ENCODE measurements around the gene AFF2.

Gene AFF2

DNA sequence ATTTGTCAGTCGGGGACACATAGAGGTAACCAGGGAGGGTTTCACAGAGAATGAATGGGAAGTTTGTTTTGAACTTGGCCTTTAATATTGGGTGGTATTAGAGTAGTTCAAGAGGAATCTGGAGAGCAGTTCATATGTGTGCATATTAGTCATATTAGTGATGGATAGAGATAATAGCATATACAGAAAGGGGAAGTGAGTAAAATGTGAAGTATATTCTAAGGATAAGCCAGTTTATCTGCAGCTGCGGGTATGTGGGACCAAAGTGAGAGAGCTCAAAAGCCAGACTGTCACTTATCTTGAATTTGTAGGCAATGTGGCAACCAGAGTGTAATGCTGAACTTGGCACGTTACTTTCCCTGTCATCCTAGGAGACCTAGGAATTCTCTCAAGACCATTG lies 169.9 kb downstream of the AFF2 start:
- TF ChIP-seq, protein P1, sequence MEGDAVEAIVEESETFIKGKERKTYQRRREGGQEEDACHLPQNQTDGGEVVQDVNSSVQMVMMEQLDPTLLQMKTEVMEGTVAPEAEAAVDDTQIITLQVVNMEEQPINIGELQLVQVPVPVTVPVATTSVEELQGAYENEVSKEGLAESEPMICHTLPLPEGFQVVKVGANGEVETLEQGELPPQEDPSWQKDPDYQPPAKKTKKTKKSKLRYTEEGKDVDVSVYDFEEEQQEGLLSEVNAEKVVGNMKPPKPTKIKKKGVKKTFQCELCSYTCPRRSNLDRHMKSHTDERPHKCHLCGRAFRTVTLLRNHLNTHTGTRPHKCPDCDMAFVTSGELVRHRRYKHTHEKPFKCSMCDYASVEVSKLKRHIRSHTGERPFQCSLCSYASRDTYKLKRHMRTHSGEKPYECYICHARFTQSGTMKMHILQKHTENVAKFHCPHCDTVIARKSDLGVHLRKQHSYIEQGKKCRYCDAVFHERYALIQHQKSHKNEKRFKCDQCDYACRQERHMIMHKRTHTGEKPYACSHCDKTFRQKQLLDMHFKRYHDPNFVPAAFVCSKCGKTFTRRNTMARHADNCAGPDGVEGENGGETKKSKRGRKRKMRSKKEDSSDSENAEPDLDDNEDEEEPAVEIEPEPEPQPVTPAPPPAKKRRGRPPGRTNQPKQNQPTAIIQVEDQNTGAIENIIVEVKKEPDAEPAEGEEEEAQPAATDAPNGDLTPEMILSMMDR (IDR thresholded peaks at IDR 0.05), result no peak
- Histone ChIP-seq H3K79me2 (no peaks in the 10 kb centered on the region), H3K9me3 (ENCODE audit: control insufficient read depth, low read length) (no peaks in the 10 kb centered on the region), H3K27ac (no peak overlapping the region), H3K36me3 (ENCODE audit: control insufficient read depth, insufficient read depth, low read length) (no peaks in the 10 kb centered on the region), H3K9ac (no peak overlapping the region), H3K4me1 (no peaks in the 10 kb centered on the region), H3K4me3 (ENCODE audit: low read depth, low read length) (no peak overlapping the region), H2AFZ (no peak overlapping the region), H3K27me3 (ENCODE audit: control insufficient read depth, insufficient read depth, low read length) (no peaks in the 10 kb centered on the region), H3K4me2 (ENCODE audit: low read length) (no peak overlapping the region)

DNA sequence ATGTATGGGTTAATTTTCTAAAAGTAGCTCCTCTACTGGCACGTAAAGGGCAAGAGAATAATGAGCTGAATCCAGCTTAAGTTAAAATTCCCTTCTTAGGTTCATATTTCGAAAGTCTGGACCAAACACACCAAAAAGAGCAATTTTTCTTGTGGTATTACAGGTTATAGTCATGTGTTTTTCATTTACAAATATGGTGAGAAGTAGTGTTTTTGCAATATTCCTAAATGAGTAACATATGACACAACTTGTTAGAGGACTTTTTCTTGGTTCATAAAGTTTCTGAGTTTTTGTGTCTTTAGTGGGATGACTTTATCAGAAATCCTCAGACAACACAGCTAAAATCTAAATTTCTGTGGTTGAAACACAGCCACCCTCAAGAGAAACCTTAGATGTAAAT lies 172.1 kb downstream of the AFF2 start:
- Histone ChIP-seq H3K4me3 (ENCODE audit: low read depth, low read length) (no peak overlapping the region), H3K9me3 (ENCODE audit: control insufficient read depth, low read length) (no peaks in the 10 kb centered on the region), H3K9ac (no peak overlapping the region), H3K36me3 (ENCODE audit: control insufficient read depth, insufficient read depth, low read length) (no peaks in the 10 kb centered on the region), H3K27ac (no peak overlapping the region), H2AFZ (no peak overlapping the region), H3K79me2 (no peaks in the 10 kb centered on the region), H3K4me1 (no peaks in the 10 kb centered on the region), H3K4me2 (ENCODE audit: low read length) (no peak overlapping the region), H3K27me3 (ENCODE audit: control insufficient read depth, insufficient read depth, low read length) (no peaks in the 10 kb centered on the region)
- TF ChIP-seq, protein P1 (IDR thresholded peaks at IDR 0.05), result no peak

DNA sequence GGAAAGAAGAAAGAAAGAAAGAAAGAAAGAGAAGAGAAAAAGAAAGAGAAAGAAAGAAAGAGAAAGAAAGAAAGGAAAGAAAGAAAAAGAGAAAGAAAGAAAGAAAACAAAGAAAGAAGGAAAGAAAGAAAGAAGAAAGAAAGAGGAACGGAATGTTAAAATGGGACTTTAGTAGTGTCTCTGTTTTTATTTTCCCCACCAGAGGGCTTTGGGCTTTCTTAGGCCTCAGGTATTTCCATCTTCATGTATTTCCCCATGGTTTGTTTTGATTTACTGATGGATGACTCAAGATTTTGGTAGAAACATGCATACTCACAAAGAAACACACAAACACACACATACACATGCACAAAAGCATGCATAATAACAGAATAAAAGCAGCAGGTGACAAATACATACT lies 181.2 kb downstream of the AFF2 start:
- H3K9me3 ChIP-seq (ENCODE audit: control insufficient read depth, low read length), result no peaks in the 10 kb centered on the region

DNA sequence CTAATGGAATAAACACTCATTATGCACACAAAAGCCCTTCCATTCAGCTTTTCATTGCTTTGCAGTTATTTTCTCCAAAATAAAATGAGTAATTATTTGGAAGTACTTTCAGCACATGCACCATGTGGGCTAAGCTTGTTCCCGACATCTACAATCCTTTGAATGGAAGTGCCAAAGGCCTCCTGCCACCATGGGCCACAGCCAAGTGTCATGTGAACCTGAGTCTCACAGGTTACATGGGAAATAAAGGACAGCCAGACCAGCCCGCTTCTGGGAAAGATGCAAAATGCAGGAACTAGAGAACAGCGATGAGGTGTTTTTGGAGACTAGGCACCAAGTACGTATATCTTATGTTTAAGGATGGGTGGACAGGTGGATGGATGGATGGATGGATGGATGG lies 181.8 kb downstream of the AFF2 start:
- TF ChIP-seq, protein P1 (IDR thresholded peaks at IDR 0.05), result no peak
- H3K4me2 ChIP-seq (ENCODE audit: low read length), result no peak overlapping the region
- H3K9ac ChIP-seq, result no peak overlapping the region
- H3K9me3 ChIP-seq (ENCODE audit: control insufficient read depth, low read length), result no peaks in the 10 kb centered on the region
- no peak overlapping the region for H3K4me3 ChIP-seq (ENCODE audit: low read depth, low read length)
- H3K27ac ChIP-seq, result no peak overlapping the region
- no peaks in the 10 kb centered on the region for H3K4me1 ChIP-seq
- no peaks in the 10 kb centered on the region for H3K79me2 ChIP-seq
- no peaks in the 10 kb centered on the region for H3K36me3 ChIP-seq (ENCODE audit: control insufficient read depth, insufficient read depth, low read length)
- no peaks in the 10 kb centered on the region for H3K27me3 ChIP-seq (ENCODE audit: control insufficient read depth, insufficient read depth, low read length)
- H2AFZ ChIP-seq, result no peak overlapping the region

More for the DNA sequence above, 181.2 kb downstream of the AFF2 start:
- Histone ChIP-seq H3K79me2 (no peaks in the 10 kb centered on the region), H2AFZ (no peak overlapping the region), H3K4me3 (ENCODE audit: low read depth, low read length) (no peak overlapping the region), H3K4me2 (ENCODE audit: low read length) (no peak overlapping the region), H3K9ac (no peak overlapping the region), H3K27ac (no peak overlapping the region), H3K36me3 (ENCODE audit: control insufficient read depth, insufficient read depth, low read length) (no peaks in the 10 kb centered on the region), H3K4me1 (no peaks in the 10 kb centered on the region), H3K27me3 (ENCODE audit: control insufficient read depth, insufficient read depth, low read length) (no peaks in the 10 kb centered on the region)
- TF ChIP-seq, protein P1 (IDR thresholded peaks at IDR 0.05), result no peak

DNA sequence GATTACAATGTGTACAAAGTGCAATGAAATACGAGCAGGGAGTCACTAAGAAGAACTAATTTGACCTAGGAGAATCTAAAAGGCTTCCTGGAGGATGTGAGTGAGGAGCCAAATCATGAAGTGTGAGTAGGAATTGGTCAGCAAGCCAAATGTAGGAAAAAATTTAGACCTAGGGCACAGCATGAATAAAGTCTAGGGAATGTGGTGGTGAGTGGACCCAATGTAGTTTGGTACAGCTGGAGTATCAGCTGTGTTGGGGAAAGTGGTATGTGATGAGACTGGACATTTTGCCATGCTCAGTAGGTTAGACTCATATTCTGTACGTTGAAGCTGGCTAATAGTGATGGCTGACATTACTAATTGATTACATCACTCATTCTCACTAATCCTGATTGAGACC lies 191.0 kb downstream of the AFF2 start:
- Histone ChIP-seq H3K9ac (no peak overlapping the region), H2AFZ (no peak overlapping the region), H3K4me3 (ENCODE audit: low read depth, low read length) (no peak overlapping the region), H3K9me3 (ENCODE audit: control insufficient read depth, low read length) (no peaks in the 10 kb centered on the region), H3K36me3 (ENCODE audit: control insufficient read depth, insufficient read depth, low read length) (no peaks in the 10 kb centered on the region), H3K79me2 (no peaks in the 10 kb centered on the region), H3K4me1 (no peaks in the 10 kb centered on the region), H3K27me3 (ENCODE audit: control insufficient read depth, insufficient read depth, low read length) (no peaks in the 10 kb centered on the region), H3K4me2 (ENCODE audit: low read length) (no peak overlapping the region), H3K27ac (no peak overlapping the region)
- TF ChIP-seq, protein P1 (IDR thresholded peaks at IDR 0.05), result no peak
